ENCODE data around the gene STXBP2.
"Not testable (repeated sequence)": the region's sequence is repeated elsewhere in the genome, so short reads cannot be mapped to it uniquely, and the experiment has no call there.

The STXBP2 gene

GRCh38 chr19:7632340-7633203 lies 4.3 kb upstream of the STXBP2 start:
- DNase-seq (ENCODE audit: low read depth in 2 of 2) = no peak

GRCh38 chr19:7633698-7634097 lies 3.2 kb upstream of the STXBP2 start, which contains the start of gene PCP2:
TSS of gene PCP2 (minus strand) at chr19:7633719. CDS start at chr19:7633457, 262 bp downstream.
- DNase-seq (ENCODE audit: low read depth in 2 of 2) = no peak

GRCh38 chr19:7635670-7636069 lies 1.2 kb upstream of the STXBP2 start:
- DNase-seq (ENCODE audit: low read depth in 2 of 2) = no peak

- DNase-seq (ENCODE audit: low read depth in 2 of 2) = no peak
Observed at GRCh38 chr19:7636317-7636690, 606 bp upstream of the STXBP2 start.

GRCh38 chr19:7637374-7638256 lies 705 bp downstream of the STXBP2 start:
- no peak for DNase-seq (ENCODE audit: low read depth in 2 of 2)

- no peak for DNase-seq (ENCODE audit: low read depth in 2 of 2)
Observed at GRCh38 chr19:7638802-7639465, 2.0 kb downstream of the STXBP2 start.

- DNase-seq (ENCODE audit: low read depth in 2 of 2) = no peak
Observed at GRCh38 chr19:7639863-7640348, 3.0 kb downstream of the STXBP2 start.

- DNase-seq (ENCODE audit: low read depth in 2 of 2) = no peak
Observed at GRCh38 chr19:7640803-7641202, 3.9 kb downstream of the STXBP2 start.

- no peak for DNase-seq (ENCODE audit: low read depth in 2 of 2)
Observed at GRCh38 chr19:7641290-7642276, 4.7 kb downstream of the STXBP2 start.

- DNase-seq (ENCODE audit: low read depth in 2 of 2) = no peak
Observed at GRCh38 chr19:7642295-7643030, 5.6 kb downstream of the STXBP2 start.

GRCh38 chr19:7643031-7643415 lies 6.1 kb downstream of the STXBP2 start:
- no peak for DNase-seq (ENCODE audit: low read depth in 2 of 2)

GRCh38 chr19:7643629-7644549 lies 7.0 kb downstream of the STXBP2 start:
- not testable (repeated sequence) for DNase-seq (ENCODE audit: low read depth in 2 of 2)

GRCh38 chr19:7644550-7644877 lies 7.6 kb downstream of the STXBP2 start:
- DNase-seq (ENCODE audit: low read depth in 2 of 2) = no peak

GRCh38 chr19:7645163-7645562 lies 8.3 kb downstream of the STXBP2 start:
- DNase-seq (ENCODE audit: low read depth in 2 of 2) = no peak

GRCh38 chr19:7645656-7646425 lies 8.9 kb downstream of the STXBP2 start:
- DNase-seq (ENCODE audit: low read depth in 2 of 2) = no peak

GRCh38 chr19:7646426-7646700 lies 9.5 kb downstream of the STXBP2 start:
- DNase-seq (ENCODE audit: low read depth in 2 of 2) = no peak

- no peak for DNase-seq (ENCODE audit: low read depth in 2 of 2)
Observed at GRCh38 chr19:7647156-7647555, 10.2 kb downstream of the STXBP2 start.

- DNase-seq (ENCODE audit: low read depth in 2 of 2) = no peak
Observed at GRCh38 chr19:7648265-7649014, 11.5 kb downstream of the STXBP2 start.

Data from activated CD8-positive, alpha-beta memory T cell treated with anti-CD3 and anti-CD28 coated beads for 4 hours (primary cell).